Measurements from ENCODE around the gene GDF15.

GRCh38 chr19:18393836-18394235, 7.9 kb downstream of the GDF15 start:
- TF ChIP-seq CTCF (IDR thresholded peaks at IDR 0.05) (no peak), POLR2A (IDR thresholded peaks at IDR 0.05) (no peak)

Data from lower leg skin (tissue), 3 donors.